Retina (tissue), 1 donor: Measurements from ENCODE around the gene GBP7.
"Not testable (repeated sequence)": the region's sequence is repeated elsewhere in the genome, so short reads cannot be mapped to it uniquely, and the experiment has no call there.

Source experiments
- DNase-seq: peaks from one replicate; pipeline ENCODE4 v3.0.0-alpha.2; 2016

GBP7 gene

GRCh38 chr1:89170170-89171066 is 5.4 kb downstream of the GBP7 start:
- DNase-seq, result no peak

- DNase-seq, result no peak
Observed at GRCh38 chr1:89169166-89169565, 6.6 kb downstream of the GBP7 start.

GRCh38 chr1:89167590-89168230 is 8.1 kb downstream of the GBP7 start:
- DNase-seq, result no peak

- no peak for DNase-seq
Observed at GRCh38 chr1:89166705-89167104, 9.1 kb downstream of the GBP7 start.

- DNase-seq, result no peak
Observed at GRCh38 chr1:89165811-89166210, 10.0 kb downstream of the GBP7 start.

- no peak for DNase-seq
Observed at GRCh38 chr1:89151047-89151446, 24.8 kb downstream of the GBP7 start.

GRCh38 chr1:89149976-89150375 is 25.8 kb downstream of the GBP7 start:
- DNase-seq, result no peak

GRCh38 chr1:89149229-89149628 is 26.6 kb downstream of the GBP7 start:
- DNase-seq, result peak; percentile 3

- no peak for DNase-seq
Observed at GRCh38 chr1:89147678-89148658, 27.8 kb downstream of the GBP7 start.

- no peak for DNase-seq
Observed at GRCh38 chr1:89146721-89147120, 29.1 kb downstream of the GBP7 start.

- no peak for DNase-seq
Observed at GRCh38 chr1:89143484-89143883, 32.3 kb downstream of the GBP7 start.

GRCh38 chr1:89142160-89142559 is 33.6 kb downstream of the GBP7 start:
- no peak for DNase-seq

GRCh38 chr1:89133747-89134146 is 42.1 kb downstream of the GBP7 start:
- no peak for DNase-seq

GRCh38 chr1:89130716-89131115 is 45.1 kb downstream of the GBP7 start:
- DNase-seq, result no peak

- no peak for DNase-seq
Observed at GRCh38 chr1:89129911-89130310, 45.9 kb downstream of the GBP7 start.

- not testable (repeated sequence) for DNase-seq
Observed at GRCh38 chr1:89128003-89128458, 47.8 kb downstream of the GBP7 start.

- DNase-seq, result not testable (repeated sequence)
Observed at GRCh38 chr1:89126602-89127565, 48.9 kb downstream of the GBP7 start.

GRCh38 chr1:89125913-89126580 is 49.8 kb downstream of the GBP7 start, which contains the start of gene GBP2:
Gene GBP2, minus strand, starts transcription at chr1:89126114. Its CDS starts 4,148 bp downstream, at chr1:89121966.
- no peak for DNase-seq

GRCh38 chr1:89125240-89125912 is 50.4 kb downstream of the GBP7 start:
- DNase-seq, result no peak

- DNase-seq, result no peak
Observed at GRCh38 chr1:89121641-89122040, 54.2 kb downstream of the GBP7 start.
